Measurements from ENCODE around the gene NUMA1.

DNA sequence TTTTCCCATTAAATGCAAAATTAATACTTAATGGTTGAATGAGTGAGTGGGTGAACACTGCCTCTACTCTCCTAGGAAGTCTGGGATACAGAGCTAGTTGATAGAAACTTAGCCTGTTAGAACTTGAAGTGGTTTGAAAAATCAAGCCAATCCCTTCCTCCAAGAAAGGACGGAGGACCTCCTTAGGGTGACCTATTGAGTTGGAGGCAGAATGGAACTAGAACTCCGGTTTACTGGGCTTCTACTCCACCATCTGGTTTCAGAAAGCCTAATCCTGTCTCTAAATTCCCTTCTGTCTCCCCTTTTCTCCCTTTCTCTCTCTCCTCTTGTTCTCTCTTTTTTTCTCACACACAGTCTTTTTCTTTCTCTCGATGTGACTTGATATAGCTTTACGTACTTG, 101.2 kb downstream of the NUMA1 start:
- TF ChIP-seq, protein P1, sequence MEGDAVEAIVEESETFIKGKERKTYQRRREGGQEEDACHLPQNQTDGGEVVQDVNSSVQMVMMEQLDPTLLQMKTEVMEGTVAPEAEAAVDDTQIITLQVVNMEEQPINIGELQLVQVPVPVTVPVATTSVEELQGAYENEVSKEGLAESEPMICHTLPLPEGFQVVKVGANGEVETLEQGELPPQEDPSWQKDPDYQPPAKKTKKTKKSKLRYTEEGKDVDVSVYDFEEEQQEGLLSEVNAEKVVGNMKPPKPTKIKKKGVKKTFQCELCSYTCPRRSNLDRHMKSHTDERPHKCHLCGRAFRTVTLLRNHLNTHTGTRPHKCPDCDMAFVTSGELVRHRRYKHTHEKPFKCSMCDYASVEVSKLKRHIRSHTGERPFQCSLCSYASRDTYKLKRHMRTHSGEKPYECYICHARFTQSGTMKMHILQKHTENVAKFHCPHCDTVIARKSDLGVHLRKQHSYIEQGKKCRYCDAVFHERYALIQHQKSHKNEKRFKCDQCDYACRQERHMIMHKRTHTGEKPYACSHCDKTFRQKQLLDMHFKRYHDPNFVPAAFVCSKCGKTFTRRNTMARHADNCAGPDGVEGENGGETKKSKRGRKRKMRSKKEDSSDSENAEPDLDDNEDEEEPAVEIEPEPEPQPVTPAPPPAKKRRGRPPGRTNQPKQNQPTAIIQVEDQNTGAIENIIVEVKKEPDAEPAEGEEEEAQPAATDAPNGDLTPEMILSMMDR (optimal IDR thresholded peaks at IDR 0.05 in 1 of 3, IDR thresholded peaks at IDR 0.05 in 1 of 3, conservative IDR thresholded peaks at IDR 0.05 in 1 of 3; ENCODE audit: extremely low read depth in 1 of 3, insufficient read depth in 2 of 3, low read length in 3 of 3), result no peak
- no peak for TF ChIP-seq EZH2 (IDR thresholded peaks at IDR 0.05; ENCODE audit: low read length)

All from keratinocyte (primary cell).